ENCODE measurements around the gene CXCR5. TPM values are rescaled to one million over a fixed set of nuclear protein-coding genes. Genes with fewer than 3 reads are reported as not detected.

The CXCR5 gene
- total RNA-seq, 2 donors from 2014 or later, result 0.07 TPM; not detected in 1

DNA sequence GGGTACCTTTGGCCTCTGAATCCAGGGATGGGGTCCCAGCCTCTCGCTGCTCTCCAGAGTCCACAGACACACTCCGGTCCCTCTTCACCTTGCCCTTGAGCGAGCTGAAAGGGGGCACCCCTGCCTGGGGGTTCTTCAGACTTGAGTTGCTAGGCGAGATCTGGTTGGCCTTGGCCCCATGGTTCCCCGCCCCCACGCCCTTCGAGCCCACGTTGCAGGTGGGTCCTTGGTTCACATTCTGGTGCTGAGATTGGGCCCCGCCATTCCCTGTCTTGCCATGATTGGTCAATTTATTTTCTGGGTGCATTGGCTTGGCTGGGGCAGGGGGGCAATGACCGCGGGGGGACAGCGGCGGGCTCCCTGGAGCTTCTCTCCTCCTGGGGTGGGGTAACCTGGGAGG lies 24.6 kb downstream of the CXCR5 start:
- no peak for TF ChIP-seq CTCF (conservative IDR thresholded peaks at IDR 0.05)
- H3K36me3 Mint-ChIP-seq (ENCODE audit: low read depth), result peaks cover 34% of the 10 kb centered on the region
- Histone ChIP-seq H3K9me3 (ENCODE audit: control insufficient read depth, low read length) (no peaks in the 10 kb centered on the region), H3K9ac (ENCODE audit: extremely low read depth, low read length, poor library complexity, severe bottlenecking) (no peak overlapping the region), H3K36me3 (ENCODE audit: control insufficient read depth, insufficient read depth, low read length) (peaks cover 53% of the 10 kb centered on the region), H3K4me1 (ENCODE audit: control insufficient read depth, insufficient read depth, low read length) (peaks cover 28% of the 10 kb centered on the region), H3K4me3 (ENCODE audit: low read length) (no peak overlapping the region), H3K27ac (ENCODE audit: low read depth, low read length) (no peak overlapping the region), H3K27me3 (ENCODE audit: control insufficient read depth, insufficient read depth, low read length, poor library complexity, severe bottlenecking) (no peaks in the 10 kb centered on the region)
- no peaks in the 10 kb centered on the region for H3K27me3 Mint-ChIP-seq (ENCODE audit: insufficient read depth)
- H3K9me3 Mint-ChIP-seq, result no peaks in the 10 kb centered on the region
- peaks cover 40% of the 10 kb centered on the region for H3K4me1 Mint-ChIP-seq
- no peak for DNase-seq
- peak overlapping the region; percentile 93 for H3K27ac Mint-ChIP-seq
- 76 to 91% methylated on average over 6 to 13 of the region's 13 CpGs for WGBS, 2 experiments (ENCODE audit: insufficient coverage in 1 of 2, insufficient read length in 1 of 2)
- H3K4me3 Mint-ChIP-seq, result peak overlapping the region; percentile 32

- peak overlapping the region; percentile 78 for H3K4me3 ChIP-seq (ENCODE audit: low read length)
- H3K27ac Mint-ChIP-seq, result peak overlapping the region; percentile 74
- peak overlapping the region; percentile 59 for H3K9ac ChIP-seq (ENCODE audit: extremely low read depth, low read length, poor library complexity, severe bottlenecking)
- DNase-seq, result peak; percentile 85
- peak overlapping the region; percentile 92 for H3K27ac ChIP-seq (ENCODE audit: low read depth, low read length)
- no peaks in the 10 kb centered on the region for H3K9me3 ChIP-seq (ENCODE audit: control insufficient read depth, low read length)
- 0 to 2% methylated on average over 7 to 16 of the region's 17 CpGs for WGBS, 2 experiments (ENCODE audit: insufficient coverage in 1 of 2, insufficient read length in 1 of 2)
- H3K36me3 Mint-ChIP-seq (ENCODE audit: low read depth), result peaks cover 26% of the 10 kb centered on the region
- H3K4me1 ChIP-seq (ENCODE audit: control insufficient read depth, insufficient read depth, low read length), result peaks cover 34% of the 10 kb centered on the region
- peak overlapping the region; percentile 46 for H3K4me3 Mint-ChIP-seq
- H3K27me3 ChIP-seq (ENCODE audit: control insufficient read depth, insufficient read depth, low read length, poor library complexity, severe bottlenecking), result no peaks in the 10 kb centered on the region
- no peaks in the 10 kb centered on the region for H3K27me3 Mint-ChIP-seq (ENCODE audit: insufficient read depth)
- peaks cover 45% of the 10 kb centered on the region for H3K36me3 ChIP-seq (ENCODE audit: control insufficient read depth, insufficient read depth, low read length)
- no peaks in the 10 kb centered on the region for H3K9me3 Mint-ChIP-seq
- H3K4me1 Mint-ChIP-seq, result peaks cover 44% of the 10 kb centered on the region
- no peak for TF ChIP-seq CTCF (conservative IDR thresholded peaks at IDR 0.05)
Observed at GRCh38 chr11:118908901-118909618, 25.4 kb downstream of the CXCR5 start.

DNA sequence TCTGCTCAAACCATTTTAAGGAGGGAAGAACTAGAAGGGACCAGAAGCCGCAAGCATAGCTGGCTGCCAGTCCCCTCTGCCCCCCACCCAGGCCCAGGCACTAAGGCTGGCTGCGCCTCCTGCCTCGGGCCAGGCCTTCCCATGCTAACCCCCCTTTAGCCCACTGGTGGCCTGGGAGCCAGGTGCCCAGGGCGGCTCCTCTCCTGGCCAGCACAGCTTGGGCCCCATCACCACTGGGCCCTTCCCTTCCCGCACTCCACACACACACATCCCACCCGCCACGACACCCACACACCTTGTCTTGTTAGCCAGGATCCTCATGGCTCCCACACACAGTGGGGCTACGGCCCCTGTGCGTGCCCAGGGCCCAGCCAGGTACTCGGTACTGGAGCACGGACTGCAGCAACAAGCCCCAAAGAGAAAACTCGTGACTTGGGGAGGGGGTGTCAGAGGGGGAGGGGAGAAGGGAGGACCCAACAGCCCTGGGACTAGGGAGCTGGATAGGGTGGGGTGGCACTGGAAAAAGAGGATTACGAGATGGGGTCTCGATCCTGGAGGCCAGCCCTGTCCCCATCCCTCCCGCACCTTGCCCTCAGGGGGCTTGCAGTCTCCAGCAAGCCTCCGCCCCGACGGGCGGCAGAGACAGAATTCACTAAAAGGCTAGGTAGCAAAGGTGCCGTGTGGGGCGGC lies 26.1 kb downstream of the CXCR5 start:
- Histone ChIP-seq H3K4me1 (ENCODE audit: control insufficient read depth, insufficient read depth, low read length) (peaks cover 41% of the 10 kb centered on the region), H3K9me3 (ENCODE audit: control insufficient read depth, low read length) (no peaks in the 10 kb centered on the region), H3K27ac (ENCODE audit: low read depth, low read length) (peak overlapping the region; percentile 92), H3K4me3 (ENCODE audit: low read length) (peak overlapping the region; percentile 78), H3K36me3 (ENCODE audit: control insufficient read depth, insufficient read depth, low read length) (peaks cover 41% of the 10 kb centered on the region), H3K27me3 (ENCODE audit: control insufficient read depth, insufficient read depth, low read length, poor library complexity, severe bottlenecking) (no peaks in the 10 kb centered on the region), H3K9ac (ENCODE audit: extremely low read depth, low read length, poor library complexity, severe bottlenecking) (peak overlapping the region; percentile 59)
- Mint-ChIP-seq H3K27me3 (ENCODE audit: insufficient read depth) (no peaks in the 10 kb centered on the region), H3K4me1 (peaks cover 51% of the 10 kb centered on the region), H3K36me3 (ENCODE audit: low read depth) (peaks cover 27% of the 10 kb centered on the region), H3K27ac (peak overlapping the region; percentile 95), H3K4me3 (peak overlapping the region; percentile 46), H3K9me3 (no peaks in the 10 kb centered on the region)
- no peak for TF ChIP-seq CTCF (conservative IDR thresholded peaks at IDR 0.05)
- DNase-seq, result no peak
- 39 to 40% methylated on average over 3 to 21 of the region's 21 CpGs for WGBS, 2 experiments (ENCODE audit: insufficient coverage in 1 of 2, insufficient read length in 1 of 2)
